Astrocyte of the cerebellum (primary cell): ENCODE data around the gene C7orf33.
"Not testable (repeated sequence)": the region's sequence is repeated elsewhere in the genome, so short reads cannot be mapped to it uniquely, and the experiment has no call there.

ENCODE experiments used
- DNase-seq: peaks from one replicate; pipeline ENCODE4 v3.0.0-alpha.2; 2011; ENCODE audit warnings: low read depth
- H3K4me3 ChIP-seq: 2 replicates; pipeline ENCODE4 v1.5.1; 2011; ENCODE audit warnings: mild to moderate bottlenecking, low read depth, low read length, moderate library complexity
- CTCF ChIP-seq: IDR thresholded peaks from 2 replicates; pipeline ENCODE4 v1.5.1; 2012; ENCODE audit warnings: low read length, low read depth, moderate library complexity, mild to moderate bottlenecking; ENCODE audit errors: missing control alignments
- in situ Hi-C: cut with HindIII; loops from 2 replicates; pipeline ENCODE4 v1.10.0; 2017; ENCODE audit warnings: low sequenced_read_pairs

C7orf33 gene

GRCh38 chr7:148547951-148548350 lies 42.6 kb upstream of the C7orf33 start:
- no peak for DNase-seq
- no peak for TF ChIP-seq CTCF
- in situ Hi-C loops, result no loop called here
- no peak overlapping the region for H3K4me3 ChIP-seq

DNA sequence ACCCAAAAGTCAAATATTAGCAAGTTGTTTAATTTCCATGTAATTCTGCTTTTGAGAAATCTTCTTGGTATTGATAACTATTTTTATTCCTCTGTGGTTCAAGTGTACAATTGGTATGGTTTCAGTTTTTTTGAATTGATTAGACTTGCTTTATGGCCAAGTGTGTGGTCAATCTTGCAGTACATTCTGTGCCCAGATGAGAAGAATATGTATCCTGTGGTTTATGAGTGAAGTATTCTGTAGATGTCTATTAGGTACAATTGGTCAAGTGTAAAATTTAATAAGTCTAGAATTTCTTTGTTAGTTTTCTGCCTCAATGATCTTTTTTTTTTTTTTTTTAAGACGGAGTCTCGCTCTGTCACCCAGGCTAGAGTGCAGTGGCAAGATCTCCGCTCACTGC lies 36.6 kb upstream of the C7orf33 start:
- in situ Hi-C loops, result no loop called here
- H3K4me3 ChIP-seq, result no peak overlapping the region
- no peak for DNase-seq
- TF ChIP-seq CTCF, result no peak

- TF ChIP-seq CTCF, result no peak
- no peak for DNase-seq
- H3K4me3 ChIP-seq, result no peak overlapping the region
- in situ Hi-C loops, result no loop called here
These were observed 33.7 kb upstream of the C7orf33 start for GRCh38 chr7:148556892-148557291.

GRCh38 chr7:148558914-148559313 lies 31.7 kb upstream of the C7orf33 start:
- no peak overlapping the region for H3K4me3 ChIP-seq
- in situ Hi-C loops, result no loop called here
- TF ChIP-seq CTCF, result no peak
- DNase-seq, result no peak

DNA sequence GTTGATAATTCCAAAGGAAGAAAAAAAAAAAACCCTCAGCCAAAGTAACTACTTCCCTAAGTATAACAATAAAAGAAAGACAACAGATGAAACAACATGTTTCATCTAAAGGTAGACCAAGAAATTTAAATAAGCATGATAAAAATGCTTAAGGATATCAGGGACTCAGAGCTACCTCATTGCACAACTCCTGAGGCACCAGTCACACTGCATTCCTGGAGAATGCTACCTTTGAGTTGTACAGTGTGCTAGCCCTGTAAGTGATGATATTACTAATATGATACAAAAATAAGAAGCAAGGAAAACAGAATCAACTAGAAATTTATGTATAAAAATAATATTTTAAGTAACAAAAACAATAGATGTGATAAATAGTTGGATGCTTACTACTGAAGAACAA lies 29.5 kb upstream of the C7orf33 start:
- in situ Hi-C loops, result no loop called here
- DNase-seq, result no peak
- no peak for TF ChIP-seq CTCF
- no peak overlapping the region for H3K4me3 ChIP-seq

DNA sequence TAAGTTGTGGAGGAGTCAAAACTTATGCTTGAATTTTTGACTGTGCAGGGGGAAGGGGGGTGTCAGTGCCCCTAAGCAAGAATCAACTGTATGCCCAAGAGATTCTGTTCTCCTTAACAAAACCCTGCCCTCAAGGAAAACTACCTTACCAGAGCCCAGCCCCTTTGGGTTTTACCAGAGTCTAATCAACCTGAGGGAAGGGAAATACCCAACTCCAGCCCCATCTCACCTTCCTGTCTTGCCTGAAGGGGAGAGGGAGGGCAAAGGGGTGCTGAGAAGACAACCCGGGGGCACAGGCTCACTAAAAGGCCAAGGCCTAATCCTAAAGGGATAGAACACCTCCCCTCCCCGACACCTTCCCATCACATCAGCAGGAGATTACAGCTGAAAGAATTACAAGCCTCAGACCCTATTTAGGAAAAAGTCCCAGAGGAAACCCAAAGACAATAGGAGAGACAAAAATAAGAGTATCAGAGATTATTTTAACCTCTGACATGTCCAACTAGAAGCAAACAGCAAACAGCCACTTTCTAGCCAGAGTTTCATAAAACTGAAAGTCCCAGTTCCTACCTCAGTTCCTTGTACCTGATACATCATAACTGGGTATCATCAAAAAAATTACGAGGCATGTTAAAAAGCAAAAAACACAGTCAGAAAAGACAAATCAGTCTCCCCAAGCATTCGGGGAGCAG lies 26.8 kb upstream of the C7orf33 start:
- no peak overlapping the region for H3K4me3 ChIP-seq
- DNase-seq, result no peak
- in situ Hi-C loops, result no loop called here
- no peak for TF ChIP-seq CTCF

- H3K4me3 ChIP-seq, DNase-seq: not testable (repeated sequence)
These were observed 26.2 kb upstream of the C7orf33 start for GRCh38 chr7:148564275-148564951.

More at GRCh38 chr7:148564275-148564951, 26.2 kb upstream of the C7orf33 start:
- in situ Hi-C loops, result not testable (repeated sequence)
